HG02938 (cell line): ENCODE data around the gene PC.
"Not testable (repeated sequence)": the region's sequence is repeated elsewhere in the genome, so short reads cannot be mapped to it uniquely, and the experiment has no call there.

Experiments used
- ATAC-seq: cut with Tn5 transposase; IDR thresholded peaks from one replicate; pipeline ENCODE4 v1.9.1; 2021; ENCODE audit warnings: mild to moderate bottlenecking, moderate library complexity; ENCODE audit not compliant: unreplicated experiment

The PC gene

GRCh38 chr11:66981976-66982578 is 23.9 kb upstream of the PC start:
- ATAC-seq = no peak

- ATAC-seq = no peak
These were observed 21.3 kb upstream of the PC start for GRCh38 chr11:66979336-66979980.

GRCh38 chr11:66978717-66979116 is 20.5 kb upstream of the PC start:
- no peak for ATAC-seq

- no peak for ATAC-seq
These were observed 20.0 kb upstream of the PC start for GRCh38 chr11:66978229-66978628.

- no peak for ATAC-seq
These were observed 18.7 kb upstream of the PC start for GRCh38 chr11:66976925-66977324.

GRCh38 chr11:66976028-66976467 is 17.9 kb upstream of the PC start:
- no peak for ATAC-seq

GRCh38 chr11:66975405-66976027 is 17.3 kb upstream of the PC start:
- no peak for ATAC-seq

GRCh38 chr11:66974724-66975404 is 16.7 kb upstream of the PC start, which contains the start of gene C11orf86:
Gene C11orf86, plus strand, starts transcription at chr11:66975304. Its CDS starts 59 bp downstream, at chr11:66975363.
- no peak for ATAC-seq

GRCh38 chr11:66973956-66974580 is 15.9 kb upstream of the PC start:
- no peak for ATAC-seq

GRCh38 chr11:66971488-66971887 is 13.3 kb upstream of the PC start:
- no peak for ATAC-seq

GRCh38 chr11:66970807-66971442 is 12.7 kb upstream of the PC start:
- ATAC-seq = no peak

- ATAC-seq = no peak
These were observed 12.2 kb upstream of the PC start for GRCh38 chr11:66970371-66970806.

- no peak for ATAC-seq
These were observed 11.5 kb upstream of the PC start for GRCh38 chr11:66969584-66970225.

GRCh38 chr11:66967670-66968425 is 9.7 kb upstream of the PC start:
- no peak for ATAC-seq

- no peak for ATAC-seq
These were observed 8.2 kb upstream of the PC start for GRCh38 chr11:66966351-66966750.

- ATAC-seq = no peak
These were observed 6.3 kb upstream of the PC start for GRCh38 chr11:66964495-66964894.

- no peak for ATAC-seq
These were observed 4.6 kb upstream of the PC start for GRCh38 chr11:66962801-66963200.

GRCh38 chr11:66962247-66962646 is 4.1 kb upstream of the PC start:
- no peak for ATAC-seq

- ATAC-seq = not testable (repeated sequence)
These were observed 3.6 kb upstream of the PC start for GRCh38 chr11:66961691-66962213.
